IPS-18c (cell line): Measurements from ENCODE around the gene RABGAP1.

Experiments used
- H3K4me3 ChIP-seq: 2 replicates; pipeline ENCODE4 v1.7.0; 2013; ENCODE audit warnings: low read depth, mild to moderate bottlenecking, low read length, moderate library complexity; ENCODE audit not compliant: insufficient read depth
- H3K9me3 ChIP-seq: one replicate; pipeline ENCODE4 v1.6.1; 2013; ENCODE audit warnings: mild to moderate bottlenecking, low read length, moderate library complexity; ENCODE audit not compliant: control insufficient read depth, insufficient read depth

Gene RABGAP1

GRCh38 chr9:123085916-123086315 is 145.1 kb downstream of the RABGAP1 start:
- no peaks in the 10 kb centered on the region for H3K9me3 ChIP-seq
- H3K4me3 ChIP-seq, result no peak overlapping the region

GRCh38 chr9:123087359-123087888 is 146.6 kb downstream of the RABGAP1 start:
- H3K4me3 ChIP-seq, result no peak overlapping the region
- no peaks in the 10 kb centered on the region for H3K9me3 ChIP-seq

- Histone ChIP-seq H3K4me3 (no peak overlapping the region), H3K9me3 (no peaks in the 10 kb centered on the region)
Measured at GRCh38 chr9:123089040-123089439, 148.2 kb downstream of the RABGAP1 start.

- no peaks in the 10 kb centered on the region for H3K9me3 ChIP-seq
- no peak overlapping the region for H3K4me3 ChIP-seq
Measured at GRCh38 chr9:123089790-123090189, 149.0 kb downstream of the RABGAP1 start.

GRCh38 chr9:123090198-123090896 is 149.5 kb downstream of the RABGAP1 start:
- Histone ChIP-seq H3K4me3 (no peak overlapping the region), H3K9me3 (no peaks in the 10 kb centered on the region)

GRCh38 chr9:123090956-123091355 is 150.1 kb downstream of the RABGAP1 start:
- Histone ChIP-seq H3K4me3 (no peak overlapping the region), H3K9me3 (no peaks in the 10 kb centered on the region)

- Histone ChIP-seq H3K4me3 (no peak overlapping the region), H3K9me3 (no peaks in the 10 kb centered on the region)
Measured at GRCh38 chr9:123091459-123091858, 150.6 kb downstream of the RABGAP1 start.

GRCh38 chr9:123093141-123093540 is 152.3 kb downstream of the RABGAP1 start:
- Histone ChIP-seq H3K9me3 (no peaks in the 10 kb centered on the region), H3K4me3 (no peak overlapping the region)

GRCh38 chr9:123096987-123097386 is 156.2 kb downstream of the RABGAP1 start:
- Histone ChIP-seq H3K9me3 (no peaks in the 10 kb centered on the region), H3K4me3 (no peak overlapping the region)

GRCh38 chr9:123097430-123098095 is 156.7 kb downstream of the RABGAP1 start:
- Histone ChIP-seq H3K4me3 (no peak overlapping the region), H3K9me3 (no peaks in the 10 kb centered on the region)

- no peaks in the 10 kb centered on the region for H3K9me3 ChIP-seq
Measured at GRCh38 chr9:123098096-123098459, 157.3 kb downstream of the RABGAP1 start.

GRCh38 chr9:123099042-123099441 is 158.2 kb downstream of the RABGAP1 start:
- H3K9me3 ChIP-seq, result no peaks in the 10 kb centered on the region
- H3K4me3 ChIP-seq, result no peak overlapping the region

More at GRCh38 chr9:123098096-123098459, 157.3 kb downstream of the RABGAP1 start:
- H3K4me3 ChIP-seq, result no peak overlapping the region

GRCh38 chr9:123099548-123099947 is 158.7 kb downstream of the RABGAP1 start:
- Histone ChIP-seq H3K4me3 (no peak overlapping the region), H3K9me3 (no peaks in the 10 kb centered on the region)

- Histone ChIP-seq H3K9me3 (no peaks in the 10 kb centered on the region), H3K4me3 (no peak overlapping the region)
Measured at GRCh38 chr9:123102375-123103113, 161.7 kb downstream of the RABGAP1 start.

- no peaks in the 10 kb centered on the region for H3K9me3 ChIP-seq
- no peak overlapping the region for H3K4me3 ChIP-seq
Measured at GRCh38 chr9:123104807-123105206, 164.0 kb downstream of the RABGAP1 start.

- H3K9me3 ChIP-seq, result no peaks in the 10 kb centered on the region
- H3K4me3 ChIP-seq, result no peak overlapping the region
Measured at GRCh38 chr9:123105490-123105889, 164.7 kb downstream of the RABGAP1 start.

GRCh38 chr9:123107639-123108285 is 166.9 kb downstream of the RABGAP1 start:
- no peaks in the 10 kb centered on the region for H3K9me3 ChIP-seq
- H3K4me3 ChIP-seq, result no peak overlapping the region
